Cardiac fibroblast (primary cell): Measurements from ENCODE around the gene HMCN2.

ENCODE experiments used
- DNase-seq, 2 donors: peaks; one replicate each; pipeline versions ENCODE4 v3.0.0 to v3.0.0-alpha.2; 2010; ENCODE audit warnings: low read depth in 2 of 2
- H3K4me3 ChIP-seq, 2 donors: replicated peaks in 1 of 2; 1 replicate in 1 of 2; 2 replicates in 1 of 2; pipeline ENCODE4 v1.5.1; 2011; ENCODE audit warnings: low read depth in 2 of 2, low read length in 2 of 2, mild to moderate bottlenecking in 2 of 2, moderate library complexity in 1 of 2
- CTCF ChIP-seq: IDR thresholded peaks from one replicate; pipeline ENCODE4 v1.5.1; 2011; ENCODE audit warnings: low read depth, mild to moderate bottlenecking, low read length, inconsistent platforms

HMCN2 gene

GRCh38 chr9:130378875-130379648 lies 113.5 kb downstream of the HMCN2 start:
- no peak for DNase-seq
- TF ChIP-seq CTCF, result no peak
- H3K4me3 ChIP-seq, result no peak overlapping the region

GRCh38 chr9:130379649-130379970 lies 114.0 kb downstream of the HMCN2 start:
- no peak overlapping the region for H3K4me3 ChIP-seq
- no peak for DNase-seq
- TF ChIP-seq CTCF, result no peak

- TF ChIP-seq CTCF, result no peak
- no peak overlapping the region for H3K4me3 ChIP-seq
- DNase-seq, result no peak
These were observed 115.4 kb downstream of the HMCN2 start for GRCh38 chr9:130380920-130381469.

GRCh38 chr9:130381660-130382059 lies 116.1 kb downstream of the HMCN2 start:
- no peak for TF ChIP-seq CTCF
- no peak for DNase-seq
- no peak overlapping the region for H3K4me3 ChIP-seq

- no peak for TF ChIP-seq CTCF
- no peak for DNase-seq
These were observed 116.5 kb downstream of the HMCN2 start for GRCh38 chr9:130382096-130382495.

GRCh38 chr9:130382636-130383349 lies 117.2 kb downstream of the HMCN2 start:
- no peak overlapping the region for H3K4me3 ChIP-seq
- DNase-seq, result no peak

More at GRCh38 chr9:130382096-130382495, 116.5 kb downstream of the HMCN2 start:
- H3K4me3 ChIP-seq, result no peak overlapping the region

More at GRCh38 chr9:130382636-130383349, 117.2 kb downstream of the HMCN2 start:
- TF ChIP-seq CTCF, result no peak
